GM21390 (cell line): ENCODE data around the gene AMN.
"Not testable (repeated sequence)": the region's sequence is repeated elsewhere in the genome, so short reads cannot be mapped to it uniquely, and the experiment has no call there.

ENCODE experiments used
- ATAC-seq: cut with Tn5 transposase; IDR thresholded peaks from one replicate; pipeline ENCODE4 v1.9.1; 2021; ENCODE audit not compliant: unreplicated experiment

The AMN gene

DNA sequence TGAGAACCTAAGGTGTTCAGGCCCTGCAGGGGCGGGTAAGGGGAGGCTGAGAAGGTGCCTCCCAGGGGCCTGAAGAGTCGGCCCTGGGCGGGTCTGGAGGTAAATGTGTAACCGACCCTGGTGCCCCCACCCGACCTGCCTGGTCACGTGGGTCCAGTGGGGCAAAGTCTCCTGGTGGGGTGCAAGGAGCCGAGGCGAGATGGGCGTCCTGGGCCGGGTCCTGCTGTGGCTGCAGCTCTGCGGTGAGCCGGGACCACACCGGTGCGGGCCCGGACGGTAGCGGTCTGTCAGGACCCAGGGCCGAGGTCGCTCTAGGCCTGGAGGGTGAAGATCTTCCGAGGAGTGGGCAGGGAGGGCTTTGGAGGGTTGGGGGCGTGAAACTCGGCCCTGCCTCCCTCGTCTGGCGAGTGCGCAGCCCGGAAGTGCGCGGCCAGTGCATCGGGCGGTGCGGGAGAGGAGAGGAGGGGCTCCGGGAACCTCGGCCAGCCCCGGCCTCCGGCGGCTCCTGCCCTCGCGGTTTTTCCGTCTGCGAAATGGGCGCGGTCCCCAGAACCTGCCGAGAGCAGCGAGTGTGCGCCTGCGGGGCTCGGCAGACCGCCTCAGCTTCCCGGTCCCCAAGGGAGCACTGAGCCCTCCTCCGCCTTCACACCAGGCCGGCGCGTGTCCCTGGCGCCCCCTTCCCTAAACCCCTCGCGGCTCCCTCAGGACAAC lies at the start of gene AMN:
TSS of gene AMN (plus strand) at position 174 of the 711 bp plus-strand sequence. CDS start at position 200, 26 bp downstream.
- ATAC-seq, result no peak

DNA sequence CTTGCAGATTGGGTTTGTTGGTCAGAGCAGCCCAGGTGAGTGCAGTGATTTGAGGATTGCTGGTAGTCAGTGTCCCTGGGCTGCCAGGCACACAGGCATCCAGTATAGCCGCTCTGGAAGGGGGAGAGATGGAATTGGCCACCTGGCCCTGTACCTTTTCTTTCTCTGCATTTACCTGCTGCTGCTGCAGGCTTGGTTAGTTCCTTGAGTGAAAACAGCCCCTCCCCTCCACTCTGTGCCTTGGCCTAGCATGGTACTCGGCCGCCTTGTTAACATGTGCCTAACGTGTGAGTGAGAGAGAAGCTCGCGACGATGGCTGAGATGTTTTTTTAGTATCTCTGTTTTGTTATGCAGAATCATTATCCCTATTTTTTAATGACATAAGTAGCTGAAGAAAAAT lies 49.3 kb upstream of the AMN start:
- ATAC-seq, result no peak

DNA sequence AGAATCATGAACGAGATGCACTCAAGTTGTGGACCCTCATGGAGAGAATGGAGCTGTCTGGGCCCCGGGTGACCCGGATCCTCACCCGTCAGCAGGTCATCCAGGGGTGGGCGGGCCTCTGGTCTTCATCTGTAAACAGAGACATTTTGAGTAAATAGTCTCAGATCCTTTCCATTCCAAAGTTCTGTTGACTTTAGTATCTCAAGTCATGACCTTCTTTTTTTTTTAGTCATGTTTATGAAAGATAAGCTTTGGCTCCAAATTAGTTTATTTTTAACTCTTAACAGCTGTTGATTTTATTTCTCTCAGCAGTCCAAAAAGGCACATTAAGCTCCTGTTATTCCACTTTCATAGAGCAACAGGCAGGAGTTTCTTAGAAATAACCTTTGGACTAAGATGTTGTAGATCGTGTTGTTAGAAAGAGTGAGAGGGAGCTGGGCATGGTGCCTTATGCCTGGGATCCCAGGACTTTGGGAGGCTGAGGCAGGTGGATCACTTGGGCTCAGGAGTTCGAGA lies 48.9 kb upstream of the AMN start:
- no peak for ATAC-seq

DNA sequence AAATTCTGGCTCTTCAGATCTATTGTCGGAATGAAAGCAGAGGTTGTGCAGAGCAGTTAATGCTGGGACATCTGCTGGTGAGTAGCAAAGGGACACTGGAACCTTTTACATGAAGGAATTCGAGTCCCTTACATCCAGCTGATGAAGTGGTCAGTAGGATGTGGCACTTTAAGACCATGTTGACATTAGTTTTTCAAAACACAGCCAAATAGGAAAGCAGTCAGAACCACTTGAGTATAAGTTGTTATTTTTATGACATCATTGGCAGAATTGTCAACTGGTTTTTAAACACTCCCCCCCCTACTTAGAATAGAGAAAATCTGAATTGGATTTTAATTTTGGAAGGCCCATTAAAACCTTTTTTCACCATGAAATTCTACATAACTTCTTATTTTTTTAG lies 46.8 kb upstream of the AMN start:
- no peak for ATAC-seq

GRCh38 chr14:102877511-102877910 lies 45.0 kb upstream of the AMN start:
- not testable (repeated sequence) for ATAC-seq

DNA sequence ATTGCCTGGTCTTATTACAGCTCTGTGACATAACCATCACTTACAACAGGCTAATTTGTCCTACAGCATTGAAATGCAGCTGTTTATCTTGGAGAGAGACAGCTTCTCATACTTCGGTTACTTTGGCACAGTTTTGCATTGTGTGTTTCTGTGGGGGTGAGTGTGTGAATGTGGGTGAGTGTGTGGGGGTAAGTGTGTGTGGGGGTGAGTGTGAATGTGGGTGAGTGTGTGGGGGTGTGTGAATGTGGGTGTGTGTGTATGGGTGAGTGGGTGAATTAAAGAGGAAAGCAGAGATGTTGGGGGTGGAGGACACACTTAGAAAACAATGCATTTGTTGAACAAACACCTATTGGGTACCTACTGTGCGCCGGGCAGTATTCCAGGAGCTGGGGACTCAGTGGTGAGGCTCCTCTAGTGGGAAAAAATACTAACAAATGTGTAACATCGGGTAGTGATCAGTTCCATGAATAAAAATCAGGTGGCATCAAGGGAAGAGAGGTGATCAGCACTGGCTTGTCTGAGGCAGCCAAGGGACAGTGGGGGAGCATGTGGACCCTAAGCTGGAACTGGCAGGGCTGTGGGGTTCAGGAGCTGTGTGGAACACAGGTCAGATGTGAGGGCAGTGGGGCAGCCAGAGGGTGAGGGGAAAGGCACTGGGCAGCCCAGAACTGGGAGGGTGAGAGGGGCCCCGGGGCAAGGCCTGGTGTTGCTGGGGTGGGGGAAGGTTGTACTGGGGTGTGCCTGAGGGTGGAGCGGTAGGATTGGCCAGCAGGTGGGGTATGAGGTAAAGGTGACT lies 44.1 kb upstream of the AMN start:
- ATAC-seq, result no peak

- ATAC-seq, result no peak
Measured at GRCh38 chr14:102878970-102879460, 43.4 kb upstream of the AMN start.

- ATAC-seq, result no peak
Measured at GRCh38 chr14:102882226-102882906, 40.1 kb upstream of the AMN start.

GRCh38 chr14:102883089-102883541 lies 39.3 kb upstream of the AMN start:
- ATAC-seq, result no peak

GRCh38 chr14:102883554-102883953 lies 38.9 kb upstream of the AMN start:
- no peak for ATAC-seq

DNA sequence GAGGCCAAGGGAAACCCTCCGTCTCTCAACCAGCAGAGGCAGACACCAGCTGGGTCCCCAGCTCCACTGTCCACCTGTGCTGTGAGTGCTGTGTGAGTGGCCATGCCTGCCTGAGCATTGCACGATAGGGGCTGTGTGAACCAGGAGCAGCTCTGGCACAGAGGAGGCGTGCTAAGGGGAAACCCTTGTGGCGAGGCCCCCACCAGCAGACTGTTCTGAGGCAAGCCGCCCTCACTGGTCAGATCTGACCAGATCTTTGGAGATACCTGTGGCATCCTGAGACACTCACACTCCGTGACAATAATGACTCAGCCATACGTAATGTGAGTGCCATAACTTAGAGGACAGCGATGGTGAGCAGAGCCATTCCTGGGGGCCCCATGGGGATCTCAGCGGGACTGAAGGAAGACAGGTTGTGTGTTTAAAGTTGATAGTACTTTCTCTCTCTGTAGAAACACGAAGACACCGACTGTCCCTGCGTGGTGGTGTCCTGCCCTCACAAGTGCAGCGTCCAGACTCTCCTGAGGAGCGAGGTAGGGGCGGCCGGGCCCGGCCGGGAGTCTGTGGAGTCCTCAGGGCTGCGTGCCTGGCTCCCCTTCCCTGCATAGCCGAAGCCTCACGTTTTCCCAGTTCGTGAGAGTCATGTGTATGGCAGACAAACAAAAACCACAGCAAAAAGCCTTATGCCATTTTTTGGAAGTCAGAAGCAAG lies 36.6 kb upstream of the AMN start:
- no peak for ATAC-seq

DNA sequence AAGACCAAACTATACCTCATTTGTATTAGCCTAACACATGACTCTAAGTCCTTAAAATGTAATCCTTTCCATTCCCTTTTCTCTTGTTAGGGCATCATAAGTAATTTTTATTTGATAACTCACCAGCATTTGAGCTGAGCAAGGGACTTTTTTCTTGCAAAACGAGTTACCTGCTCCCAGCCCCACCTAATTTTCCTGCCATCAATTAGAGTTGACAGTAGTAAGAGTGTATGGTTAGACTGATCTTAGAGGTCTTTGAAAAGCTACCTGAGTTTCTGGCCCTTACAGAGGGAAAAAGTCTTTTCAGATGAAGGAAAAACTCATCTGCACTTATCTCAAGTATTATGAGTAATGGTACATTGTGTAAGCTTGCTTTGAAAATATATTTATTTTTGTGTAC lies 33.7 kb upstream of the AMN start:
- ATAC-seq, result no peak

GRCh38 chr14:102889615-102890014 lies 32.8 kb upstream of the AMN start:
- ATAC-seq, result no peak

GRCh38 chr14:102891111-102891510 lies 31.4 kb upstream of the AMN start:
- no peak for ATAC-seq

DNA sequence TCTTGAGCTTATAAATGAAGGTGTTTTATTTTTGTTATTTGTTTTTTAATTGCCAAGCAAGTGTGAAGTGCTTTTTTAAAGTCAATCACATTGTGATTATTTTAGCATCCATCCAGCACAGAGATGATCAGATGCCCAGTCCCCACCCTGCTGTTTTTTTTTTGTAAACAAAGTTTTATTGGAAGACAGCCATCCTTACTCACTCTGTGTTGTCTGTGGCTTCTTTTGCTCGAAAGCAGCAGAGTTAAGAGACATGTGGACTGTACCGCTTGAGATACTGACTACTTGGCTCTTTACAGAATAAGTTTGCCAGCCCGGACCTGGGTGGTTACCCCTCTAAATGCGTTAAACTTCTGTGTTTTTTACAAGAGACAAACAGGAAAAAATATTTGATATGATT lies 30.9 kb upstream of the AMN start:
- ATAC-seq, result no peak

GRCh38 chr14:102892651-102893050 lies 29.8 kb upstream of the AMN start:
- ATAC-seq, result no peak

- no peak for ATAC-seq
Measured at GRCh38 chr14:102893452-102893851, 29.0 kb upstream of the AMN start.

DNA sequence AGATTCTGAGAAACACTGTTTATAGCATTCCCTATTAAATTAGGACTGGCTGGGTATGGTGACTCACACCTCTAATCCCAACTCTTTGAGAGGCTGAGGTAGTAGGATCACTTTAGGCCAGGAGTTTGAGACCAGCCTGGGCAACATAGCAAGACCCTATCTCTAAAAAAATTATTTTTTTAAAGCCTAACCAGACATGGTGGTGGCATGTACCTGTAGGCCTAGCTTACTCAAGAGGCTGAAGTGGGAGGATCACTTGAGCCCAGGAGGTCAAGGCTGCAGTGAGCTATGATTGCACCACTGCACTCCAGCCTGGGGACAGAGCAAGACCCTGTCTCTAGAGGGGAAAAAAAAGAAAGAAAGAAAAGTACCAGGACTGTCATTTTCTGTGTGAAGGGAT lies 25.7 kb upstream of the AMN start:
- not testable (repeated sequence) for ATAC-seq

DNA sequence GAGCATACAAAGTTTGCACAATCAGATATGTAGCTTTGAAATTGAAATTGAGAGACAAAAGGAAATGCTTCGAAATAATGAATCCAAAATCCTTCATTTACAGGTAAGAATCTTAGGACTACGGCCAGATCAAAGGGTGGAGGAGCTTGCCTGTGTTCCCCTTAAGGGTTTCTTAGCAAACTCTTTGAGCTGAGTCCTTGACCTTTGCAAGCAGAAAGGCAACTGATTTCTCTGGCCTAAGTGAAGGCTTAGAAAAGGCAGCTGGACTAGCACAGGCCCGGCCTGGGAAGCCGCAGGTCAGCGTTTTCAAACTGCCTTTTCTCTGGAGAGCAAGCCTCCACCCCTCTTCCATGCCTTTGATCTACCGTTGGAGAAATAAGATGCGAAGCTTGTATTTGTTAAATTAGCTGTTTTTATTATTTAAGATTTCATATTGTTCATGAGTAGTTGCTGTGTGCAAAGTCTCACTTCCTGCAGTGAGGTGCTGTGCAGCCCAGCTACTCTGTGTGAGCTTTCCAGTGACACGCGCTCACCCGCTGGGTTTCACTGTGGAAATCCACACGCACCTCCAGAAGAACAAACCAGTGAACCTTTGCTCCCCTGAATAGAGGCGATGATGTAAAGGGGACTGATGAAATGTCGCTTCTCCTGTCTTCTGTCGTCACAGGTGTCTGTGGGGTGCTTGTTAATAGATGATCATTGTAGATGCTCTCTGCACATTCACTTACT lies 25.0 kb upstream of the AMN start:
- ATAC-seq, result no peak

DNA sequence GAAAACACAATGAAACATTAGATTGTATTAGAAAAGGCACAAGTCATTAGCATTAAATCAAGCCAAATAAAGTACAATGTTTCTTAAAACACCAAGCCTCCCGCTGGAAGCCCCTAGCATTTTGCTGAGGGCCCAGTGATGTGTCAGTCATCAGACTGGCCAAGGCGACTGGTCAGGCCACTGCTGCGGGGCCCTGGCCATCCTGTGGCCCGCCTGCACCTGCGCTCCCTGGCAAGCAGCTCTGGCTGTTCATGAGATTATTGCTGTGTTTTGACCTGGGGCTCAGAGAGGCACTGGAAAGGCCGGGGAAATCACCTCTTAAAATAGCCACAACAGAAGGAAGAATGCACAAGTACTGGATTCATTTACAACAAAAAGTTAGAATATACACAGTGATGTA lies 24.2 kb upstream of the AMN start:
- ATAC-seq, result no peak
